SK-N-SH treated with all-trans-retinoic acid at 6 μM for 48 hours (cell line): ENCODE measurements around the gene ADAMTS6.

Experiments used
- ISL1 ChIP-seq: fragments of 250-450 bp; sonication (Bioruptor Pico); IDR thresholded peaks from 2 replicates; pipeline ENCODE4 v2.1.2; 2022; ENCODE audit warnings: mild to moderate bottlenecking, moderate library complexity
- PPARA ChIP-seq: fragments of 250-450 bp; sonication (Bioruptor Pico); IDR thresholded peaks from 2 replicates; pipeline ENCODE4 v1.5.0; 2020; ENCODE audit warnings: mild to moderate bottlenecking, borderline replicate concordance
- SNAI2 ChIP-seq: fragments of 250-450 bp; sonication (Bioruptor Pico); IDR thresholded peaks from 2 replicates; pipeline ENCODE4 v1.5.0; 2020; ENCODE audit warnings: mild to moderate bottlenecking, moderate library complexity
- ZFP30 ChIP-seq: fragments of 450-650 bp; formaldehyde crosslinking; IDR thresholded peaks from 2 replicates; pipeline ENCODE4 v1.5.0; 2022; ENCODE audit warnings: mild to moderate bottlenecking, moderate library complexity
- ZNF565 ChIP-seq: fragments of 450-650 bp; formaldehyde crosslinking; conservative IDR thresholded peaks from 2 replicates; pipeline ENCODE4 v1.5.0; 2020; ENCODE audit warnings: low read depth, mild to moderate bottlenecking, moderate library complexity
- TF ChIP-seq, protein P1 (sequence below): fragments of 250-450 bp; sonication (Bioruptor Pico); IDR thresholded peaks from 2 replicates; pipeline ENCODE4 v1.8.0; 2020; ENCODE audit warnings: mild to moderate bottlenecking, moderate library complexity, borderline replicate concordance

DNA sequence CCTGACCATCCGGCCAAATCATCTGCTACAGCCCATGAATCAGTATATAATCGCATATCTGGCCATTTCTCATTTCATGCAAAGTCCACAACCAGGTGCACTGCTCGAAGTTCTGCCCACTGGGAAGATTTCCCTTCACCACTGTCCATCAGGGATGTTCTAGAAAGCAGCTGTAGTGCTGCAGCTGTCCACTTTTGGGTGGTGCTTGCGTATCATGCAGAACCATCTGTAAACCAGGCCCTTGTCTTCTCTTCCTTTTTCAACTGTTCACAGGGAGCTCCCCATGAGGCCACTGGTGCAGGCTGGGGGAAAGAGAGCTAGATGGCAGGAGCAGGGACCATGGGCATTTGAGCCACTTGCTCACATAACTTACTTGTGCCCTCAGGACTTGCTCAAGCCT is 7.4 kb upstream of the ADAMTS6 start:
- TF ChIP-seq SNAI2 (CRISPR knock-in tag) (no peak), PPARA (CRISPR knock-in tag) (no peak), ZNF565 (CRISPR knock-in tag) (no peak), ISL1 (CRISPR knock-in tag) (no peak), ZFP30 (CRISPR knock-in tag) (no peak)
- TF ChIP-seq, protein P1, sequence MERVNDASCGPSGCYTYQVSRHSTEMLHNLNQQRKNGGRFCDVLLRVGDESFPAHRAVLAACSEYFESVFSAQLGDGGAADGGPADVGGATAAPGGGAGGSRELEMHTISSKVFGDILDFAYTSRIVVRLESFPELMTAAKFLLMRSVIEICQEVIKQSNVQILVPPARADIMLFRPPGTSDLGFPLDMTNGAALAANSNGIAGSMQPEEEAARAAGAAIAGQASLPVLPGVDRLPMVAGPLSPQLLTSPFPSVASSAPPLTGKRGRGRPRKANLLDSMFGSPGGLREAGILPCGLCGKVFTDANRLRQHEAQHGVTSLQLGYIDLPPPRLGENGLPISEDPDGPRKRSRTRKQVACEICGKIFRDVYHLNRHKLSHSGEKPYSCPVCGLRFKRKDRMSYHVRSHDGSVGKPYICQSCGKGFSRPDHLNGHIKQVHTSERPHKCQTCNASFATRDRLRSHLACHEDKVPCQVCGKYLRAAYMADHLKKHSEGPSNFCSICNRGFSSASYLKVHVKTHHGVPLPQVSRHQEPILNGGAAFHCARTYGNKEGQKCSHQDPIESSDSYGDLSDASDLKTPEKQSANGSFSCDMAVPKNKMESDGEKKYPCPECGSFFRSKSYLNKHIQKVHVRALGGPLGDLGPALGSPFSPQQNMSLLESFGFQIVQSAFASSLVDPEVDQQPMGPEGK (CRISPR knock-in tag): no peak
